NCI-H1930 (cell line): ENCODE results near the gene SETD1A.

Source experiments
- DNase-seq, 2 experiments: peaks; one replicate each; lab custom pipeline; 2025; lab: John Stamatoyannopoulos, UW

Gene SETD1A

GRCh38 chr16:30957456-30958174 is at the start of gene SETD1A:
Gene SETD1A, plus strand, starts transcription at chr16:30957754. Its CDS starts 978 bp downstream, at chr16:30958732.
- DNase-seq = peak; percentile 93 to 96

GRCh38 chr16:30910427-30911029 is 47.0 kb upstream of the SETD1A start:
- no peak for DNase-seq

- DNase-seq = no peak
These were observed 44.7 kb upstream of the SETD1A start for GRCh38 chr16:30912794-30913412.

GRCh38 chr16:30914830-30915229 is 42.7 kb upstream of the SETD1A start:
- no peak for DNase-seq

GRCh38 chr16:30918614-30919013 is 38.9 kb upstream of the SETD1A start:
- no peak for DNase-seq

- no peak for DNase-seq
These were observed 36.7 kb upstream of the SETD1A start for GRCh38 chr16:30920891-30921290.

GRCh38 chr16:30921459-30921747 is 36.2 kb upstream of the SETD1A start:
- no peak for DNase-seq

- DNase-seq = peak; percentile 92 to 94
These were observed 35.7 kb upstream of the SETD1A start for GRCh38 chr16:30921748-30922419.

- peak; percentile 100 for DNase-seq
These were observed 35.1 kb upstream of the SETD1A start for GRCh38 chr16:30922420-30922959.

GRCh38 chr16:30922960-30923535 is 34.5 kb upstream of the SETD1A start:
- DNase-seq = peak; percentile 99

- peak in 1 of 2 experiments; percentile 65 for DNase-seq
These were observed 33.9 kb upstream of the SETD1A start, which contains the start of gene FBXL19 for GRCh38 chr16:30923554-30924075. Gene FBXL19, plus strand, starts transcription at chr16:30923572. Its CDS starts 2,183 bp downstream, at chr16:30925755.

- DNase-seq = no peak
These were observed 33.3 kb upstream of the SETD1A start for GRCh38 chr16:30924076-30924912.

- DNase-seq = no peak
These were observed 32.5 kb upstream of the SETD1A start for GRCh38 chr16:30924913-30925631.

GRCh38 chr16:30925632-30925987 is 31.9 kb upstream of the SETD1A start:
- DNase-seq = no peak

- no peak for DNase-seq
These were observed 31.4 kb upstream of the SETD1A start for GRCh38 chr16:30925995-30926811.

- no peak for DNase-seq
These were observed 30.4 kb upstream of the SETD1A start for GRCh38 chr16:30926937-30927788.

GRCh38 chr16:30927789-30928378 is 29.7 kb upstream of the SETD1A start:
- peak; percentile 95 to 98 for DNase-seq

GRCh38 chr16:30928390-30928789 is 29.2 kb upstream of the SETD1A start:
- no peak for DNase-seq
